GM19438 (cell line): Measurements from ENCODE around the gene MELK.
A peak's percentile ranks its signal among the peaks of the same experiment; 100 is the strongest.

Experiments used
- ATAC-seq: cut with Tn5 transposase; IDR thresholded peaks from one replicate; pipeline ENCODE4 v1.9.1; 2021; ENCODE audit warnings: low read depth; ENCODE audit not compliant: unreplicated experiment

The MELK gene

DNA sequence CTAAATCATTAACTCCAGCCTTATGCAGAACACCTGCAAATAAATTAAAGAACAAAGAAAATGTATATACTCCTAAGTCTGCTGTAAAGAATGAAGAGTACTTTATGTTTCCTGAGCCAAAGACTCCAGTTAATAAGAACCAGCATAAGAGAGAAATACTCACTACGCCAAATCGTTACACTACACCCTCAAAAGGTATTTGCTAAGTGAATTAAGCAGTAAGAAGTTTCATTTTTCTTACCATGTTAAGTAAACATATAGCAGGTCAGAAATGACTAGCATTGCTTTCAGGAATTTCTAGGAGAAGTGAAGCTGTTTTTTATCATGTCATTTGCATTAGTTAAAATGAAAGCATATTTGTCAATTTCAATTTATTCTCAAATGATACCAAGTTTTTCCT is 92.7 kb downstream of the MELK start:
- no peak for ATAC-seq

DNA sequence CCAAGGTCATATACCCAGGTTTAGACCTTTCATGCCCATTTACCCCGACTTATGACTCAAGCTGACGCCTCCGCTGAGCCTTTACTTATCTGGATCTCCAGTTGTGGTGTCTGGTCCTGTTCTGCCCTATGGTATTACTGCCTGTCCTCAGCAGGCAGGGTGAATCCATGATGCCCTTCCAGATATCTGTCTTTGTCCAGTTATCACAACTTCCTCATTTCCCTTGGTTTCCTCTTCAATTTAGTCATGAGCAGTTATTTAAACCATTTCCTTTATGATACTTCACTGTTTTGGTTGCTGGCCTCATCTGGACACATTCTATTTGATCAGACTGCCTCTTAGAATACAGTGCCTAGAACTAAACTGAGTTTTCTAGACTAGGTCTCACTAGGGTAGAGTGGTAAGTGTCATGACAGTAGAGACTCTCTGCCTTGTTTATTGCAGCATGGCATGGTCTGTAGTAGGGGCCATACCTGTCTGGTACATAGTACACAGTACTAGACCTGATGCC is 93.3 kb downstream of the MELK start:
- peak; percentile 90 for ATAC-seq

DNA sequence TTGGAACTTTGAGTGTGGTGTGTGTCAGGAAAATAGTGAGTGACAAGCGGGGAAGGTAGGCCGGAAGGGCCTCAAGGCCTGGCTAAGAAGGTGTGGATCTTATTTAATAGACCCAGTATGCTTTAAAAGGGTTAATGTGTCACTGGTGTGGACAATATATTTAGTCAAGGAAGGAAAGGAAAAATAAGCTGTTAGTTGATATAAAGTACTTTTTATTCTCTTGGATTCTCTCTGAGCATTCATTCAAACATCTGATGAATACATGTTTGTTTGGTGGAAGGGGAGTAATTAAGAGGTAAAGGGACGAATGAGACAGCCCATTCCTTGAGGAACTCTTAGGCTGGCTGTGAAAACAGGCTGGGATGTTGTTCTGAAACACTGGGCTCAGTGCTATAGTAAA is 98.9 kb downstream of the MELK start:
- no peak for ATAC-seq

DNA sequence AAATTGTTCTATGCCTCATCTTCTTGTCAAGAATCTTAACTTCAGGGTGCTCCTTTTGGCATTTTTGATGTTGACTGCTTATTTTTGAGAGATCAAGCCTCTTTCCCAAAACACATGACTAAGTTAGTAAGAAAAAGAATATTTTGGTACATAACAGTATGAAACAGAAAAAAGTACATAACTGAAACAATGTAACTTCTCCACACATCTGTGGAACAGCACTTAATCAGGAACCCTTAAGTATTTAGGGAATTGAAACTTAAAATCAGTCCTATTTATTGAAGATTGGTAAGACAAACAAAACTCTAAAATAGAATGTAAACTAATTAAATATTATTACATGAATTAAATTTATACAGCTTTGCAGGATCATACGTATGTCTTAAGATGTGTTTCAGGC is 103.4 kb downstream of the MELK start:
- ATAC-seq, result no peak

DNA sequence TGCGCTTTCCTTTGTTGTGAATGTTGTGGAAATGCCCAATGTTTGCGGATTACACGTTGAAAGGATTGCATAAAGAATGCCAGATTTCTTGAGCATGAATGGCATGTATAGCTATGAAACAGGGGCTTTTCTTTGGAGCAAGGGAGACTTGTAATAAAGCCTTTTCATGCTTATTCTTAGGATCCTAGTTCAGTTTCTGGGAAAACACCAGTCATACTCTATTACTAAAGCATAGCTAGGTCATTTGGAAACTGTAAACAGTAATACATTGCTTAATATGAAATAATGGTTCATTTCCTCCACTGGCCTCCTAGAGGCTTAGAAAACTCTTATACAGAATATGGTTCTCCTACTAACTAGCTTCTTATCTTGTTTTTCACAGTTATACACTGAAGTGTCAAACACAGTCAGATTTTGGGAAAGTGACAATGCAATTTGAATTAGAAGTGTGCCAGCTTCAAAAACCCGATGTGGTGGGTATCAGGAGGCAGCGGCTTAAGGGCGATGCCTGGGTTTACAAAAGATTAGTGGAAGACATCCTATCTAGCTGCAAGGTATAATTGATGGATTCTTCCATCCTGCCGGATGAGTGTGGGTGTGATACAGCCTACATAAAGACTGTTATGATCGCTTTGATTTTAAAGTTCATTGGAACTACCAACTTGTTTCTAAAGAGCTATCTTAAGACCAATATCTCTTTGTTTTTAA is 104.2 kb downstream of the MELK start:
- no peak for ATAC-seq

DNA sequence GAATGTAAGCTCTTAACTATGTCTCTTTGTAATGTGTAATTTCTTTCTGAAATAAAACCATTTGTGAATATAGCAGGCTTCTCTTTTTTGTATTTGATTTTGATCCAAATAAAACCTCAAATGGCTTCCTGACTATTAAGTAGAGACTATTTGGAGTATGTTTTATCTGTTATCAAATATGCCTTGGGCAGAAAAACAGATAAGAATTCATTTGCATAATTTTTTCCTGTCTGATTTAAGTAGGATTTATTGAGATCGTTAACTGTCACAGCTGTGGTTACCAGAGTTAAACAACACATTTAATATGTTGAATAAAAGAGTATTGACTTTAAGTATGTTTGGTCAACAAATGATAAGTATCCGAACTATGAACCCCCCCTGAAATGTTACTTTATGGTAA is 104.9 kb downstream of the MELK start:
- no peak for ATAC-seq

DNA sequence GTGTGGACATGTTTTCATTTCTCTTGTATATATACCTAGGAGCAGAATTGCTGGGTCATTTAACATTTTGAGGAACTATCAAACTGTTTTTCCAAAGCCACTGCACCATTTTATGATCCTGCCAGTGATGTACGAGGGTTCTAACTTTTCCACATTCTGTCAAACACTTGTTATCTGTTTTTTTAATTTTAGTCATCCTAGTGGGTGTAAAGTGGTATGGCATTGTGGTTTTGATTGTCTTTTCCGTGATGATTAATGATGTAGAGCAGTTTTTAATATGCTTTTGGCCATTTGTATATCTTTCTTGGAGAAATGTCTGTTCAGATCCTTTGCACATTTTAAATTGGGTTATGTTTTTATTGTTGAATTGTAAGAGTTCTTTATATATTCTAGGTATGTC is 107.0 kb downstream of the MELK start:
- no peak for ATAC-seq

DNA sequence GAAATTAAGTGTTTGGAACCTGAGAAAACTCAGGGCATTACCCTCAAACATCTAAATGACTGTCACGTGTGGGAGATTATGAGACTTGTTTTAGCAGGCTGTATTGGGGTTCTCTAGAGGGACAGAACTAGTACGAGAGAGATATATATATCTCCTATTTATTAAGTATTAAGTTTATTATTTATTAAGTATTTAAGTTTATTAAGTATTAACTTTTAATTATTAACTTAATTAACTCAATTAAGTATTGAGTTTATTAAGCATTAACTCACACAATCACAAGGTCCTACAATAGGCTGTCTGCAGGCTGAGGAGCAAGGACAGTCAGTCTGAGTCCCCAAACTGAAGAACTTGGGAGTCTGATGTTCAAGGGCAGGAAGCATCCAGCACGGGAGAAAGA is 113.8 kb downstream of the MELK start:
- no peak for ATAC-seq

DNA sequence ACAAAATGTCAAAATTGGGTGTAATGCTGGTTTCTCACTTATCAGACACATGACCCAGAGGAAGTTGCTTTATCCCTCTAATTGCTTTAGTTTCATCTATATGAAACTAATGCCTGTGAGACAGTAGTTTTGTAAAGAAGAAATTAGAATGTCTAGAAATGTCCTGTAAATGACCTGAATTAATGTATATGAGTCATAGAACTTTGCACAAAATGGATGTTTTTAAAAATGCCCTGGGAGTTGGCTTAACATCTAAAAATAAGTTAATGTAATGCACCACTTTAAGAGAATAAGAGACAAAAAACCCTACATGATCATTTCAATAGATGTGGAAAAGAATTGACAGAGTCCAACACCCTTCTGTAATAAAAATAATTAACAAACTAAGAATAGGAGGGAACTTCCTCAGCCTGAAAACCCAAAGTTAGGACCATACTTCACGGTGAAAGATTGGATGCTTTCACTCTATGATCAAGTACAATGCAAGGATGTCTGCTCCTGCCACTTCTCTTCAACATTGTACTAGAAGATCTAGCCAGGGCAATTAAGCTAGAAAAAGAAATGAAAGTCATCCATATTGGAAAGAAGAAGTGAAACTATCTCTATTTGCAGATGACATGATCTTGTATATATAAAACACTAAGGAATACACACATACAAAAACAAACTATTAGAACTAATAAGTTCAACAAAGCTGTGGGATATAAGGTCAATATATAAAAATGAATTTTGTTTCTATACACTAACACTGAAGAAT is 117.9 kb downstream of the MELK start:
- ATAC-seq, result no peak

DNA sequence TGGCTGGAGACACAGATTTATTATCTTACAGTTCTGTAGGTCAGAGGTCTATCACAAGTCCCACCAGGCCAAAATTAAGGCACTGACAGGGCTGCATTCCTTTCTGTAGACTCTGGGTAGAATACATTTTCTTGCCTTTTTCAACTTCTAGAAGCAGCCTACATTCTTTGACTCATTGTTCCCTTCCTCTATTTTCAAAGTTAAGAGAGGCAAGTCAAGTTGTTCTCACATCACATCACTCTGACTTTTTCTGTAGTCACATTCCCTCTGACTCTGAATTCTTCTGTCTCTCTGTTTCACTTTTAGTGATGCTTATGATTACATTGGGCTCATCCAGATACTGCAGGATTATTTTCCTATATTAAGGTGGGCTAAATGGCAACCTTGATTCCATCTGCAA is 119.0 kb downstream of the MELK start:
- ATAC-seq, result no peak

DNA sequence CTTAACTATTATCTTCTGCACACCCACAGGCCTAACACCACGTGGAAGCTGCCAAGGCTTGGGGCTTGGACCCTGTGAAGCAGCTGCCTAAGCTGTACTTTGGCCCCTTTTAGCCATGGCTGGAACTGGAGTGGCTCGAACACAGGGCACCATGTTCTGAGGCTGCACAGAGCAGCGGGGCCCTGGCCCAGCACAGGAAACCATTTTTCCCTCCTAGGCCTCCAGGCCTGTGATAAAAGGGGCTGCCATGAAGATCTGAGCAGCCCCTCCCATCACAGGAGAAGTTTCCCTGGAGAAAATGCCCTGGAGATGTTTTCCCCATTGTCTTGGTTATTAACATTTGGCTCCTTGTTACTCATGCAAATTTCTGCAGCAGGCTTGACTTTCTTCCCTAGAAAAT is 126.3 kb downstream of the MELK start:
- ATAC-seq, result no peak

DNA sequence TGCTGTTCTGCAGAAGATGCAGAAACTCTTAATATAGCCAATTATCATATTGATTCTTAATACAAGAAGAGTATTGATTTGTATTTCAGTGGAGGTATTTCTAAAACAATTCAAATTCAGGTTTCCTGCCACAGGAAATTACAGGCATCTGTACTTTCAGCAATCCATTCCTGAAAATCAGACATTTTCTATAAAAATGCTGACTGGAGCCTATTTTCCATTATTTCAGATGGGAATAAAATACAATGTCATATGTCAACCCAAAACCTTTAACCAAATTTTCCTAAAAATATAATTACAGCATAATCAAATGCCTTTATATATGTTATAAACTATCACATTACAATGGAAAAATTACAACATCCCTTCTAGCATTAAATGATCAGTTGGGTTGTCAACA is 131.5 kb downstream of the MELK start:
- ATAC-seq, result no peak

DNA sequence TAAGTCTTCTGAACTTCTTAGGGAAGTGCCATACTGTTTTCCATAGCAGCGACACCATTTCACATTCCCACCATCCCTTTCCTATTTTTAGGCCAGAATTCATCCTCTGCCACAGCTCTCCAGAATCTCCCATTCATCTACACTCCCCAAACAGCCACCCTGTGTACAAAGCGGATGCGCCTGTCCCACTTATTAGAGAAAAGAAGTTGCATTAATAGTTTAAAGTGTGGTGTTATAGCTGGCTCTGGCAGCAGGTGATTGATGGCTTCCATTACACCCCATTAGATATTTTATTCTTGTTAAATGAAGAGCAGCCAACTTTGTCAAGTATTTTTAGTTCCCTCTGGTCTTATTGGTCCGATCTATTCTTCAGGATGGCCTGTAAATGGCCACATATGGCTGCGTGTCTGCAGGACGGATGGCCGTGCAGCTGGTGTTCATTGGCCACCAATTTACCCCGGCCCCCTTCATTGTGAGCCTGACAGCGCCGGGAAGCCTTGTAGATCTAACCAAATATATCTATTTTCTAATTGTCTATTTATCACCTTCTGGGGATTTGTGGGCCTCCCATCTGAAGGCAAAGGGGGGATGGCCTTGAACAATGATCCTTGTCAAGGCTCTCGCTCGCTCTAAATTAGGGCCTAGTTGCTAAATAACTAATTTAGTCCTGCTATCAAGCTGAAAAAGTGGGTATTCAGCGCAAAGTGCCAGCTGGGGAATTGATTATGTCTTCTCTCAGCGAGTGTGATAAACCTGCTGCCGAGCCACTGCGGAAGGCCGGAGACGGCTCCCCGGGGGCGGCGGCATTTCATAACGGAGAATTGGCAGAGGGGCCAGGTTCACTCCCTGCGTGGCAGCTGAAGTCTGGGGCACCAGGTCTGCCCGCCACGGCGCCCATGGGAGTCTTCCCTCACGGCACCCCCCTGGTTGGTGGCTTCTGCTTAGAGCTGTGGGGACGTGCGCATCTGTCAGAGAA is 141.1 kb downstream of the MELK start:
- ATAC-seq, result no peak

DNA sequence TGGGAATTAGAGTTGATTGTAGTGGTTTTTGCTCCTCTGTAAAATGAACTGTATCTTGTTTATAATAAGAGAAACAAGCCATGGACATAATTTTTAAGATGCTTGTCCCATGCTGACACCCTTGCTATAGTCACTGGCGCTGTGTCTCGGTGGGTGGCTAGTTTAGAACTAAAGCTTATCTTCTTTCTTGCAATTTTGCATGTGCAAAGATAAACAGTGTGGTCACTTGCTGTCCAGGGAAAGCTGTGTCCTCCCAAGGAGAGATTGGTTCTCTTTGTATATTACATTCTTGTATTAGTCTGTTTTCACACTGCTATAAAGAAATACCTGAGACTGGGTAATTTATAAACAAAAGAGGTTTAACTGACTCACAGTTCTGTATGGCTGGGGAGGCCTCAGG is 143.8 kb downstream of the MELK start:
- no peak for ATAC-seq

DNA sequence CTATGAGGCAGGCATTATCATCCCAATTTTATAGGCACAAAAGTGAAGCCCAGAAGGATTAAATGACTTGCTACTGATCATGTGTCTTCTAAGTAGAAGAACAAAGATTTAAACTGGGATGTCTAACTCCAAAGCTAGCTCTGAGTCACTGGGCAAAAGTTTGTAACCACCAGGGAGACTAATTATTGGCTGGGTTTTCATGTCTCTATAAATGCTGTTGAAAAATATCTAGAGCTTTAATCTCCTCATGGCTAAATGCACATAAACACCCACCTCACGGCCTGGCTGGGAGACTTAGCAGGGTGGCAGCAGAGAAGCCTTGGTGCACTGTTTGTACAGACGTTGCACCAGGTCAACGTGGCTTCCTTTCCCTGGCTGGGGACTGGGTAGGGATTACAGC is 144.6 kb downstream of the MELK start:
- ATAC-seq, result no peak

DNA sequence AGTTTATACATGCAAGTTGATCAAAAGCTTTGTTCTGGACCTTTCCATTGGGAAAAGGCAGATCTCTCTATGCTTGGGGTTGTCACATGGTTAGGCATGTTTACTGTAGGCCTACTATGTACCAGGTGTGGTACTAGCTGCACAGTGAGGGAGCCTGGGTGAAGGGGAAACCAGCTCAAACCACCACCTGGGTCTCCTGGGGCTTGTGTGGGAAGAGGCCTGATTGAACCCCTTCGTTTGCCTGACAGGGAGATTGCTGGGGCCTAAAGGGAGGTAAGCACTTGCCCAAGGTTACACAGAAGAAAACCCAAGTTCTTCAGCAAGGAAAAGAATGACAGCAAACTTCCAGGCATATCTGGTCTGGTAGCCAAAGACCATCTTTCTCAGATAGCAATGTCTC is 145.9 kb downstream of the MELK start:
- ATAC-seq, result no peak

DNA sequence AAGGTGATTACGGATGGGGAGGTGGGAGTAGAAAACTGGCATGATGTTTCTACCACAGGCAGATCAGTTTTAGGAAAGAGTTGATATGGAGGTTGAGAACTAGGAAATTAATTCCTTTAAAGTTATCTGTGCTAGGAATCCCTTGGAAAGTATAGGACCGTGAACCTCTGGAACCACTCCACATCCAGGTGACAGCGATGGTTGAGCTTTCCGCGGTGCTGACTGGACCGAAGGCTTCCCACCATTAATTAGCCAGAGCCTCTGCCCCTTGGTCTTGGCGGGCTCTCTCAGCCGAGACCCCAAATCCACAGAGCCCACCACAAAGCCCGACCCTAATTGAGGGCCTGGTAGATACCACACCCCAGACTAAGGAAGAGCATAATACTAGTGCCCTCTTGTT is 147.3 kb downstream of the MELK start:
- no peak for ATAC-seq

DNA sequence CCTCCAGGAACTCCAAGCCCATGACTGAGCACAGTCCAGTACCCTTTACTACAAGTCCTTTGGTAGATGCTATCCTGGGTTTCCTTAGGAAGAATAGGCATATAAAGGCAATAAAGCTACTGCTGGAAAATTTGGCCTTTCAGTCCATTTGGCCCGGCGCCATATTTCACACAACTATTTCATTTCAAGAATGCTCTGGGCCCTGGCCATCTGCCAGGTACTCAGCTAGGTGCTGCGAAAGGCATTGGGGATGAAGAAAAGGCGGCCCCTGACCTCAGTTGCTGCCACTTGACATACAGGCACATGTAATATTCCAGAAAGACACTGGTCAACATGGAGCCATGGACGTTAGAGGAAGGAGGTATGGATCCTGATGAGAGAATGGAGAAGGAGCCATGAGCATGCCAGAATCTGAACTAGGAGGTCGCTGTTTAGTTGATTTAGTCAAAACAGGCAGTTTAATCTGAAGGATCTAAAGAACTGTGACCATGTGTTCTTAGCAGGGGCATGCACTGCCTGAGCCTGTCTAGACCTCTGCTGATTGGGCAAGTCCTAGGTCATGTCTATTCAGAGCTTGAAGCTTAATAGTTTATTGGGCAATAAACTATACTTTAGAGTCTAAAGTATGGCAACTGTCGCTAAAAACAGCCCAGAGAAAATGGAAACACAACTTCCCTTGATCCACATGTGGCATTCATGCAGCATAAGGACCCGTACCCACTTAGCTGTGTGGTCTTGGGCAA is 149.3 kb downstream of the MELK start:
- no peak for ATAC-seq

DNA sequence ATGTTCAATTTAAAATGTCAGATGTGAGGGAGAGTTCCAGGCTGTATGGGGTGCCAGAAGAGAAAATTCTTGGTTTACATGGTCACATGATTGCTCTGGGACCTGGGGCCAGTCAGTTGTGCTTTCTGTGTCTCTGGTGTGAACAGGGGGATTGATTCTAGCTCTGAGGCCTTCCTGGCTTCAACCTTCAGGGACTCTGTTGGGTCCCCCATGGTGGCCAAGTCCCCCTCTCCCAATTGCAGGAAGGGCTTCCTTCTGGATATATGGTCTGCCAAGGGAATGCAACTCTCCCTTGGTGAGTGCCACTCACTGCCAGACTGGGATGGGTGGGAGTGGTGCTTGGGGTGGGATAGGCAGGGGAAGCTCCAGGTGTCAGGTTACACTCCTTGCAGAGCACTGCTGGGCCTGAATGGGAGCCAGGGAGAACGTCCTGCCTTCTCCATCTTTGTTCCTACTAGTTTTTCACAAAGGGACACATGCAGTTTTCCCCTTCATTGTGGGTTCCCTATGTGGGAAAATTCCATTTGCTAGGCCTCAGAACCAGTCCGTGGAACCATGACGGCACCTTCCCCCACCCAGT is 153.2 kb downstream of the MELK start:
- no peak for ATAC-seq
